Fibroblast of upper back skin (primary cell): ENCODE data around the gene RPL22.

Experiments
- DNase-seq: peaks from one replicate; pipeline ENCODE4 v3.0.0-alpha.2; 2013

Gene RPL22

GRCh38 chr1:6150006-6150938 lies 49.1 kb downstream of the RPL22 start:
- no peak for DNase-seq

GRCh38 chr1:6149597-6149996 lies 49.8 kb downstream of the RPL22 start:
- DNase-seq, result no peak

GRCh38 chr1:6148497-6149241 lies 50.7 kb downstream of the RPL22 start:
- DNase-seq, result peak; percentile 2

GRCh38 chr1:6145864-6146410 lies 53.5 kb downstream of the RPL22 start:
- DNase-seq, result no peak

- no peak for DNase-seq
Measured at GRCh38 chr1:6145396-6145750, 54.0 kb downstream of the RPL22 start.

GRCh38 chr1:6144647-6145395 lies 54.6 kb downstream of the RPL22 start:
- no peak for DNase-seq

- DNase-seq, result no peak
Measured at GRCh38 chr1:6144175-6144574, 55.2 kb downstream of the RPL22 start.

GRCh38 chr1:6143395-6143794 lies 56.0 kb downstream of the RPL22 start:
- DNase-seq, result no peak

GRCh38 chr1:6142734-6143133 lies 56.7 kb downstream of the RPL22 start:
- no peak for DNase-seq

- no peak for DNase-seq
Measured at GRCh38 chr1:6142036-6142621, 57.3 kb downstream of the RPL22 start.

- no peak for DNase-seq
Measured at GRCh38 chr1:6141592-6141991, 57.8 kb downstream of the RPL22 start.

- DNase-seq, result no peak
Measured at GRCh38 chr1:6140413-6140812, 59.0 kb downstream of the RPL22 start.

GRCh38 chr1:6137758-6138157 lies 61.6 kb downstream of the RPL22 start:
- DNase-seq, result no peak

GRCh38 chr1:6136516-6137220 lies 62.7 kb downstream of the RPL22 start:
- DNase-seq, result no peak
